Activated T-helper 1 cell treated with anti-CD3 and anti-CD28 coated beads, Interleukin-12 subunit alpha, Interleukin-12 subunit beta, Interleukin-2, Interleukin-4 antibody, amounts not matched to agents 30 ng/mL and 10 ng/mL and 1 ng/mL, durations not matched to agents 14 hours and 24 hours and 36 hours (primary cell): ENCODE results near the gene CSNK1D. TPM values are rescaled to one million over a fixed set of nuclear protein-coding genes. Genes with fewer than 3 reads are reported as not detected.

ENCODE experiments used
- DNase-seq: peaks from one replicate; pipeline ENCODE4 v3.0.0; 2021; ENCODE audit warnings: low spot score
- H3K27ac Mint-ChIP-seq: one replicate; pipeline ENCODE4 v1.8.0; 2021; ENCODE audit warnings: mild to moderate bottlenecking, mixed read lengths
- H3K27me3 Mint-ChIP-seq: one replicate; pipeline ENCODE4 v1.8.0; 2022; ENCODE audit warnings: mild to moderate bottlenecking, moderate library complexity, mixed read lengths; ENCODE audit not compliant: insufficient read depth
- H3K36me3 Mint-ChIP-seq: one replicate; pipeline ENCODE4 v1.8.0; 2021; ENCODE audit warnings: low read depth, mixed read lengths
- H3K4me1 Mint-ChIP-seq: one replicate; pipeline ENCODE4 v1.8.0; 2021; ENCODE audit warnings: low read depth, mixed read lengths
- H3K4me3 Mint-ChIP-seq: one replicate; pipeline ENCODE4 v1.8.0; 2021; ENCODE audit warnings: mild to moderate bottlenecking, moderate library complexity, mixed read lengths
- H3K9me3 Mint-ChIP-seq: one replicate; pipeline ENCODE4 v1.8.0; 2021; ENCODE audit warnings: mixed read lengths
- intact Hi-C: fragments of 100-400 bp; cut with micrococcal nuclease; formaldehyde crosslinking; loops from one replicate; pipeline ENCODE4 v1.15.1; 2024
- total RNA-seq: library from RNA; stranded (reverse); gene quantifications from 2 replicates; pipeline ENCODE4 v1.2.3, GENCODE V29; 2022

CSNK1D gene
- total RNA-seq, 1 donor from 2014 or later, result 161 TPM

GRCh38 chr17:82315703-82316358 lies 42.3 kb upstream of the CSNK1D start:
- H3K4me3 Mint-ChIP-seq, result peak overlapping the region; percentile 97
- peak; percentile 31 for DNase-seq

GRCh38 chr17:82314727-82315605 lies 41.5 kb upstream of the CSNK1D start:
- Mint-ChIP-seq H3K4me1 (peaks cover 5% of the 10 kb centered on the region), H3K36me3 (peaks cover 18% of the 10 kb centered on the region), H3K4me3 (peak overlapping the region; percentile 97), H3K27me3 (no peaks in the 10 kb centered on the region), H3K9me3 (no peaks in the 10 kb centered on the region), H3K27ac (no peak overlapping the region)
- DNase-seq, result no peak
- intact Hi-C loops, result no loop called here

More at GRCh38 chr17:82315703-82316358, 42.3 kb upstream of the CSNK1D start:
- H3K9me3 Mint-ChIP-seq, result no peaks in the 10 kb centered on the region
- H3K27me3 Mint-ChIP-seq, result no peaks in the 10 kb centered on the region
- no peak overlapping the region for H3K27ac Mint-ChIP-seq
- intact Hi-C loops, result loop anchor here (2.0 kb wide), 2 partner anchors 13 to 43 kb away; partner anchors contain the start of gene CSNK1D
- peaks cover 18% of the 10 kb centered on the region for H3K36me3 Mint-ChIP-seq
- peaks cover 5% of the 10 kb centered on the region for H3K4me1 Mint-ChIP-seq

- Mint-ChIP-seq H3K4me3 (peak overlapping the region; percentile 97), H3K36me3 (peaks cover 18% of the 10 kb centered on the region), H3K4me1 (peaks cover 5% of the 10 kb centered on the region), H3K27ac (peak overlapping the region; percentile 40), H3K9me3 (no peaks in the 10 kb centered on the region), H3K27me3 (no peaks in the 10 kb centered on the region)
- no peak for DNase-seq
- intact Hi-C loops, result no loop called here
These were observed 40.7 kb upstream of the CSNK1D start for GRCh38 chr17:82314012-82314726.

- H3K27ac Mint-ChIP-seq, result peak overlapping the region; percentile 53
- peak overlapping the region; percentile 97 for H3K4me3 Mint-ChIP-seq
- peaks cover 18% of the 10 kb centered on the region for H3K36me3 Mint-ChIP-seq
- intact Hi-C loops, result no loop called here
- peaks cover 5% of the 10 kb centered on the region for H3K4me1 Mint-ChIP-seq
- no peaks in the 10 kb centered on the region for H3K27me3 Mint-ChIP-seq
- no peak for DNase-seq
- no peaks in the 10 kb centered on the region for H3K9me3 Mint-ChIP-seq
These were observed 39.9 kb upstream of the CSNK1D start for GRCh38 chr17:82313195-82314011.

GRCh38 chr17:82311971-82312370 lies 38.5 kb upstream of the CSNK1D start:
- Mint-ChIP-seq H3K36me3 (peaks cover 20% of the 10 kb centered on the region), H3K27me3 (no peaks in the 10 kb centered on the region)

GRCh38 chr17:82310877-82311276 lies 37.4 kb upstream of the CSNK1D start:
- H3K27ac Mint-ChIP-seq, result no peak overlapping the region

More at GRCh38 chr17:82311971-82312370, 38.5 kb upstream of the CSNK1D start:
- intact Hi-C loops, result no loop called here
- Mint-ChIP-seq H3K27ac (no peak overlapping the region), H3K9me3 (no peaks in the 10 kb centered on the region), H3K4me1 (peaks cover 6% of the 10 kb centered on the region), H3K4me3 (no peak overlapping the region)
- no peak for DNase-seq

GRCh38 chr17:82309656-82310570 lies 36.4 kb upstream of the CSNK1D start:
- Mint-ChIP-seq H3K36me3 (peaks cover 10% of the 10 kb centered on the region), H3K4me3 (no peak overlapping the region), H3K4me1 (peaks cover 15% of the 10 kb centered on the region), H3K27ac (peak overlapping the region; percentile 36), H3K9me3 (no peaks in the 10 kb centered on the region), H3K27me3 (no peaks in the 10 kb centered on the region)
- no peak for DNase-seq
- intact Hi-C loops, result no loop called here

More at GRCh38 chr17:82310877-82311276, 37.4 kb upstream of the CSNK1D start:
- no peak for DNase-seq
- Mint-ChIP-seq H3K4me1 (peaks cover 15% of the 10 kb centered on the region), H3K9me3 (no peaks in the 10 kb centered on the region), H3K36me3 (peaks cover 15% of the 10 kb centered on the region), H3K27me3 (no peaks in the 10 kb centered on the region), H3K4me3 (no peak overlapping the region)
- intact Hi-C loops, result no loop called here

GRCh38 chr17:82305727-82306300 lies 32.3 kb upstream of the CSNK1D start:
- Mint-ChIP-seq H3K27me3 (no peaks in the 10 kb centered on the region), H3K27ac (peak overlapping the region; percentile 83), H3K4me3 (no peak overlapping the region), H3K4me1 (peaks cover 45% of the 10 kb centered on the region), H3K36me3 (peaks cover 2% of the 10 kb centered on the region), H3K9me3 (no peaks in the 10 kb centered on the region)
- no peak for DNase-seq
- intact Hi-C loops, result loop anchor here (1.0 kb wide), 3 partner anchors 9 to 15 kb away; partner anchors contain the start of gene CD7

GRCh38 chr17:82304826-82305726 lies 31.6 kb upstream of the CSNK1D start:
- intact Hi-C loops, result no loop called here
- H3K36me3 Mint-ChIP-seq, result peaks cover 2% of the 10 kb centered on the region
- H3K4me3 Mint-ChIP-seq, result no peak overlapping the region
- no peak for DNase-seq
- H3K27me3 Mint-ChIP-seq, result no peaks in the 10 kb centered on the region
- peak overlapping the region; percentile 48 for H3K27ac Mint-ChIP-seq
- H3K9me3 Mint-ChIP-seq, result no peaks in the 10 kb centered on the region
- H3K4me1 Mint-ChIP-seq, result peaks cover 52% of the 10 kb centered on the region

GRCh38 chr17:82303944-82304808 lies 30.7 kb upstream of the CSNK1D start:
- H3K36me3 Mint-ChIP-seq, result peaks cover 2% of the 10 kb centered on the region
- peaks cover 60% of the 10 kb centered on the region for H3K4me1 Mint-ChIP-seq
- no peaks in the 10 kb centered on the region for H3K27me3 Mint-ChIP-seq
- H3K27ac Mint-ChIP-seq, result peak overlapping the region; percentile 12
- no peak overlapping the region for H3K4me3 Mint-ChIP-seq
- no peak for DNase-seq
- no peaks in the 10 kb centered on the region for H3K9me3 Mint-ChIP-seq
- intact Hi-C loops, result loop anchor here (2.0 kb wide), 1 partner anchor 13 kb away; the partner anchor contains the start of gene CD7
